NCI-H146 treated with DMSO at 0.1 percent for 48 hours (cell line): ENCODE results near the gene KDM7A.
A peak's percentile ranks its signal among the peaks of the same experiment; 100 is the strongest.
"Not testable (repeated sequence)": the region's sequence is repeated elsewhere in the genome, so short reads cannot be mapped to it uniquely, and the experiment has no call there.

Experiments
- DNase-seq: peaks from one replicate; lab custom pipeline; 2025; ENCODE audit not compliant: unreplicated experiment; lab: John Stamatoyannopoulos, UW

KDM7A gene

GRCh38 chr7:140161047-140161446 lies 15.7 kb downstream of the KDM7A start:
- DNase-seq = no peak

GRCh38 chr7:140160308-140160707 lies 16.5 kb downstream of the KDM7A start:
- DNase-seq = no peak

GRCh38 chr7:140159497-140159896 lies 17.3 kb downstream of the KDM7A start:
- no peak for DNase-seq

GRCh38 chr7:140156460-140157080 lies 20.2 kb downstream of the KDM7A start:
- DNase-seq = no peak

- DNase-seq = peak; percentile 18
These were observed 21.4 kb downstream of the KDM7A start for GRCh38 chr7:140155428-140155827.

- no peak for DNase-seq
These were observed 23.1 kb downstream of the KDM7A start for GRCh38 chr7:140153666-140154161.

- no peak for DNase-seq
These were observed 30.2 kb downstream of the KDM7A start for GRCh38 chr7:140146574-140146973.

- DNase-seq = no peak
These were observed 31.1 kb downstream of the KDM7A start for GRCh38 chr7:140145709-140146108.

GRCh38 chr7:140144821-140145220 lies 32.0 kb downstream of the KDM7A start:
- DNase-seq = no peak

GRCh38 chr7:140143997-140144396 lies 32.8 kb downstream of the KDM7A start:
- DNase-seq = no peak

- DNase-seq = no peak
These were observed 34.8 kb downstream of the KDM7A start for GRCh38 chr7:140142031-140142430.

- no peak for DNase-seq
These were observed 35.5 kb downstream of the KDM7A start for GRCh38 chr7:140141256-140141655.

GRCh38 chr7:140137078-140137477 lies 39.7 kb downstream of the KDM7A start:
- no peak for DNase-seq

GRCh38 chr7:140136073-140136472 lies 40.7 kb downstream of the KDM7A start:
- no peak for DNase-seq

- no peak for DNase-seq
These were observed 42.7 kb downstream of the KDM7A start for GRCh38 chr7:140134039-140134438.

- DNase-seq = no peak
These were observed 49.2 kb downstream of the KDM7A start for GRCh38 chr7:140127360-140128127.

GRCh38 chr7:140126435-140127034 lies 50.2 kb downstream of the KDM7A start:
- no peak for DNase-seq

GRCh38 chr7:140122965-140123364 lies 53.8 kb downstream of the KDM7A start:
- DNase-seq = no peak

GRCh38 chr7:140121326-140121725 lies 55.5 kb downstream of the KDM7A start:
- DNase-seq = no peak

- not testable (repeated sequence) for DNase-seq
These were observed 62.0 kb downstream of the KDM7A start for GRCh38 chr7:140114817-140115216.

- DNase-seq = not testable (repeated sequence)
These were observed 68.0 kb downstream of the KDM7A start for GRCh38 chr7:140108777-140109176.

GRCh38 chr7:140096459-140096858 lies 80.3 kb downstream of the KDM7A start:
- no peak for DNase-seq
